NCI-H748 (cell line): ENCODE data around the gene MEIS1.

Experiments used
- DNase-seq: peaks from one replicate; lab custom pipeline; 2025; ENCODE audit not compliant: unreplicated experiment; lab: John Stamatoyannopoulos, UW

Gene MEIS1

GRCh38 chr2:66498289-66498975, 63.5 kb downstream of the MEIS1 start:
- no peak for DNase-seq

- no peak for DNase-seq
Observed at GRCh38 chr2:66501267-66501666, 66.3 kb downstream of the MEIS1 start.

GRCh38 chr2:66506265-66506664, 71.3 kb downstream of the MEIS1 start:
- no peak for DNase-seq

DNA sequence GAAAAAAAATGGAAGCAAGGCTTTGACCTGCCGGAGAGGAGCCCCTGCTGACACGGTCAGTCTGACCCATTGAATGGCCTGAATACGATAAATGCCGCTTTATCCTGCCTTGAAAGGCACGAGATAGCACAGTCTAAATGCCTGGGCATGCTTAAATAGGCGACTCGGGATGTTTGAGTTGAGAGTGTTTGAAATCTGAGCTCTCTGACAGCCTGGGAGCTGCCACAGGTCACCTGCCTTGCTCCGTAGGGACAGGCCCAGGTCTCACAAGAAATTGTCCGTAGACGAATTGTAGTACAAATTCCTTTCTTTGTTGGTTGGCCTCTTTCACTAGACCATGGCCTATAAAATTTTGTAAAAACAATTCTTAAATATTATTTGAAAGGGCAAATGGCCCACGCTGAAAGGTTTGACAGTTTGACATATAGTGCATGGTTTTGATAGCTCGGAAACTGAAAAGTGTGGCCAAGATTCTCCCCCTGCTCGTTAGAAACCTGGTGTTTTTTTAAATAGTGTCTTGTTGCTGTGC, 72.8 kb downstream of the MEIS1 start:
- DNase-seq, result no peak

- DNase-seq, result no peak
Observed at GRCh38 chr2:66508484-66509071, 73.7 kb downstream of the MEIS1 start.

- DNase-seq, result no peak
Observed at GRCh38 chr2:66509326-66509811, 74.4 kb downstream of the MEIS1 start.

DNA sequence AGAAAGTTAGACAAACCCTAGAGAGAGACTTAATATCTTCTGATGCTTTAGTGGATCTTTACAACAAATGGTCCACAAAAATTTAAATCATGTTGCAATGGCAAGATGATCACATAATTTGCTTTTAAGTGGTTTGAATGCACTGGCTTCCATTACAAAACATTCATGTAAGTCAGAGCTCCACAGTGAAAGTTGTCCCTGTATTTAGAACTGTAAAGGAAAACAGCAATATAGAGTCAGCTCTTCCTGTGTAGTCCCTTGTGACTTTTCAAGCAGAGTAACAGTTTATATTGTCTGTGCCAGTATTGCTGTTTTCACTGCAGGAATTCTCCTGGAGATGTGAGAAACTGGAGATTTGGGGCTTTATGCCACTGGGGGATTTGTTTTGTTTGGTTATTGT, 77.7 kb downstream of the MEIS1 start:
- no peak for DNase-seq

- no peak for DNase-seq
Observed at GRCh38 chr2:66515743-66516142, 80.8 kb downstream of the MEIS1 start.

GRCh38 chr2:66516499-66516898, 81.6 kb downstream of the MEIS1 start:
- no peak for DNase-seq

GRCh38 chr2:66517772-66518171, 82.8 kb downstream of the MEIS1 start:
- no peak for DNase-seq

DNA sequence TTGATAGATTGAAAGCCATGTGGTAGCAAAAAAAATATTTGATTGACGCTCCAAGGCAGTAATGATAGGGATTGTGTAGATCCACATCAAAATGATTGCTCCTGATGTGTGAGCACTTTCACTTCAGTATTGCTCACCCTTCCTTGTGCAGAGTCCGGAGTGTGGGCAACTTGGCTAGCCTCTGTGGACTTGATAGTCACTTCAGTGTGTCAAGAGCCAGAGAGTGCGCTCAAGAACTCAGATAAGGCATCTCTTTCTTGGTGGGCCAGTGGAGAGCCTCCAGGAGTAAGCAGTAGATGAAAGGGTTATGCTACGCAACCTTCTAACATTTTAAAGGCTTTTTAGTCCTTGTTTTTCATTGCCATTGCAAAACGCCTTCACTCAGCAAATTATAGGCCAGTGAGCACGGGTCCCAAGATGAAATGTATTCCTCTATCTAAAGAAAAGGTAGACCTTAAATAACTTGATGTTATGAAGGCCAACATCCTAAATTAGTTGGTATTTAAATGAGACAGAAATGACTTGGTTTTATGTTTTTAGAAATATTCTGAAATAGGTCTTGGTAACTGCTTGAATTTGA, 84.4 kb downstream of the MEIS1 start:
- no peak for DNase-seq

- peak; percentile 79 for DNase-seq
Observed at GRCh38 chr2:66521291-66521922, 86.5 kb downstream of the MEIS1 start.

GRCh38 chr2:66522611-66523376, 87.9 kb downstream of the MEIS1 start:
- DNase-seq, result peak; percentile 81

DNA sequence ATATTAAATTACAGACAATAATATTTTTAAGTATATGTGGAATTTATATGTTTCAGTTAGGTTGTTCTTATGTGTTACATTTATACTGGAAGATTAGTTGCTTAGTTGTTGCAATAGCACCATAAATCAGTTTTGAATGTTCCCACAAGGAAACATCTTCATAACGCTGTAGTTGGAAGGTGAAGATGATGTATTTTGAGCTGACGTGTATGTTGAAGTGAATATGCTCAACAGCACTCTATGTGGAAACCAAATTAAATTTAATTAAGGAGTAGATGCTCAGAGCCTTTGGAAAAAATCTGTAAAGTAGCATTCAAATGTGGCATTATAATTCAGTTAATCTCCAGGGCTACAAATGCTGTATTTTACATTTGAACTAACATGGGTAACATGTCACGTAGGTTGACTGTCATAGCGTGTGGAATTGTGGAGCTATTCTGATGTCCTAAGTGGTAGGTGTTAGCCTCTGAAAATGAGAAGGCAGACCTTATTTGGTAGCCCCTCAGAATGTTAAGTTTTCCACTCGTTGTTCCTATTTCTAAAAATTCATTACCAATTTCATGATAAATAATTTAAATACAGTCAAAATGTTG, 88.5 kb downstream of the MEIS1 start:
- no peak for DNase-seq

GRCh38 chr2:66523990-66524389, 89.1 kb downstream of the MEIS1 start:
- DNase-seq, result no peak

DNA sequence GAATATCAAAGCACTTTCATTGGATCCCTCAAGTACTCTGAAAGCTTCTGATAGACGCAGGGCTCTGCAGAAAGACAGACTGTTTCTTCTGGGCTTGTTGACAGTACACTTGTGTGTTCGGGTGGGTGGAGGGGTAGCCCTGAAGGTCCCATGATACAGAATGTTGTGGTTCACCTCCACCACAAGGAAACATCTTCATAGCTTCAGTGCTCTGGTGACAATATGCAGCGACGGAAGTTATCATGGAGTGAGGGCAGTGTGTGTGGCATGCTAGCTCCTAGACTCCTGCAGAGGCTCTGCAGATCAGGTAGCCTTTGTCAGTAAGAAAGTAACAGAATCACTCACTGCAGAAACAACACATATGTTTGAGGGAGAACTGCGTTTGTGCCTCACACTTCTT, 90.7 kb downstream of the MEIS1 start:
- no peak for DNase-seq

- DNase-seq, result no peak
Observed at GRCh38 chr2:66526180-66526579, 91.3 kb downstream of the MEIS1 start.

GRCh38 chr2:66528974-66529724, 94.2 kb downstream of the MEIS1 start:
- DNase-seq, result no peak

- no peak for DNase-seq
Observed at GRCh38 chr2:66530651-66531050, 95.7 kb downstream of the MEIS1 start.

DNA sequence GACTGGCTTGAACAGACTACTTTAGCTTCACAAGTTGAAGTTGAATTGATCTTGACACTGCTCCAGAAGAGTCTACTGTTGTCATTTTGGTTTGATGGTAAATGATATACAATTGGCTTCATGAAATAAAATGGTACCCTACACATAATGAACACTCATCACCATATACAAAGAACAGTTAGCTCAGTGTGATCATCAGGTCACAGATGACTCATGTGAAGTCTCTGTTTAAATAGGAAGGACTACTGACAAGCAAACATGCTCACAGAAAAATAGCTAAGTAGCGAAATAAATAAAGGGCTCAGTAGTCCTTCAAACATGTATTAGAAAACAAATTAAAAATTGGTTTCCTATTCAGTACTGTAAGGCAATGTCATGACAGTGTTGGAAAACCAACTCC, 96.2 kb downstream of the MEIS1 start:
- DNase-seq, result no peak
